AG09309 (cell line): Measurements from ENCODE around the gene VTCN1.

ENCODE experiments used
- DNase-seq: peaks from one replicate; pipeline ENCODE4 v3.0.0-alpha.2; 2010; ENCODE audit warnings: low read depth
- H3K4me3 ChIP-seq: 2 replicates; pipeline ENCODE4 v1.5.1; 2011; ENCODE audit warnings: mild to moderate bottlenecking, low read depth, low read length, moderate library complexity; ENCODE audit not compliant: control insufficient read depth
- CTCF ChIP-seq: IDR thresholded peaks from 2 replicates; pipeline ENCODE4 v1.5.1; 2011; ENCODE audit warnings: mild to moderate bottlenecking, low read depth, low read length, inconsistent platforms; ENCODE audit not compliant: insufficient read depth, control insufficient read depth; ENCODE audit errors: missing control alignments

The VTCN1 gene

GRCh38 chr1:117174851-117175250 is 35.9 kb downstream of the VTCN1 start:
- TF ChIP-seq CTCF = no peak
- no peak overlapping the region for H3K4me3 ChIP-seq
- DNase-seq = no peak

GRCh38 chr1:117173691-117174090 is 37.0 kb downstream of the VTCN1 start:
- no peak overlapping the region for H3K4me3 ChIP-seq
- no peak for TF ChIP-seq CTCF
- no peak for DNase-seq

GRCh38 chr1:117173006-117173405 is 37.7 kb downstream of the VTCN1 start:
- no peak for TF ChIP-seq CTCF
- H3K4me3 ChIP-seq = no peak overlapping the region
- DNase-seq = no peak

GRCh38 chr1:117171900-117172511 is 38.7 kb downstream of the VTCN1 start:
- no peak for DNase-seq
- no peak overlapping the region for H3K4me3 ChIP-seq
- no peak for TF ChIP-seq CTCF

- DNase-seq = no peak
- no peak overlapping the region for H3K4me3 ChIP-seq
- no peak for TF ChIP-seq CTCF
Measured at GRCh38 chr1:117169871-117170596, 40.7 kb downstream of the VTCN1 start.

- no peak for TF ChIP-seq CTCF
- no peak for DNase-seq
- H3K4me3 ChIP-seq = no peak overlapping the region
Measured at GRCh38 chr1:117167402-117167801, 43.3 kb downstream of the VTCN1 start.
